ENCODE results near the gene EIF1AX.
"Not testable (repeated sequence)": the region's sequence is repeated elsewhere in the genome, so short reads cannot be mapped to it uniquely, and the experiment has no call there.

The EIF1AX gene

GRCh38 chrX:20177093-20177492, 35.5 kb upstream of the EIF1AX start:
- H3K4me1 ChIP-seq (ENCODE audit: control insufficient read depth, low read length), result no peaks in the 10 kb centered on the region
- TF ChIP-seq EZH2phosphoT487 (IDR thresholded peaks at IDR 0.05; ENCODE audit: borderline replicate concordance, low read length) (no peak), CTCF (IDR thresholded peaks at IDR 0.05; ENCODE audit: low read depth, low read length, poor library complexity, severe bottlenecking) (no peak)
- no peaks in the 10 kb centered on the region for H3K27me3 ChIP-seq (ENCODE audit: control insufficient read depth, low read length)
- H3K4me3 ChIP-seq (ENCODE audit: low read length), result no peak overlapping the region
- H3K4me2 ChIP-seq (ENCODE audit: low read length), result no peak overlapping the region
- no peaks in the 10 kb centered on the region for H3K79me2 ChIP-seq (ENCODE audit: control insufficient read depth, low read length)
- H3K9me3 ChIP-seq (ENCODE audit: control insufficient read depth, insufficient read depth, low read length), result no peaks in the 10 kb centered on the region
- no peak overlapping the region for H3K27ac ChIP-seq (ENCODE audit: low read depth, low read length)
- peaks cover 19% of the 10 kb centered on the region for H3K36me3 ChIP-seq (ENCODE audit: control insufficient read depth, low read length)
- H4K20me1 ChIP-seq (ENCODE audit: control insufficient read depth, insufficient read depth, low read depth, low read length), result no peaks in the 10 kb centered on the region
- H3F3A ChIP-seq (ENCODE audit: control insufficient read depth, insufficient read depth), result no peaks in the 10 kb centered on the region
- H3K9me2 ChIP-seq (replicated peaks; ENCODE audit: control insufficient read depth, low read length), result no peaks in the 10 kb centered on the region

GRCh38 chrX:20173856-20174255, 32.2 kb upstream of the EIF1AX start:
- Histone ChIP-seq H3K27me3 (ENCODE audit: control insufficient read depth, low read length) (no peaks in the 10 kb centered on the region), H3F3A (ENCODE audit: control insufficient read depth, insufficient read depth) (no peaks in the 10 kb centered on the region), H3K4me1 (ENCODE audit: control insufficient read depth, low read length) (no peaks in the 10 kb centered on the region), H3K36me3 (ENCODE audit: control insufficient read depth, low read length) (peaks cover 24% of the 10 kb centered on the region), H3K9me3 (ENCODE audit: control insufficient read depth, insufficient read depth, low read length) (no peaks in the 10 kb centered on the region), H3K9me2 (replicated peaks; ENCODE audit: control insufficient read depth, low read length) (no peaks in the 10 kb centered on the region), H3K4me3 (ENCODE audit: low read length) (no peak overlapping the region), H4K20me1 (ENCODE audit: control insufficient read depth, insufficient read depth, low read depth, low read length) (no peaks in the 10 kb centered on the region), H3K4me2 (ENCODE audit: low read length) (no peak overlapping the region), H3K79me2 (ENCODE audit: control insufficient read depth, low read length) (no peaks in the 10 kb centered on the region), H3K27ac (ENCODE audit: low read depth, low read length) (no peak overlapping the region)
- TF ChIP-seq CTCF (IDR thresholded peaks at IDR 0.05; ENCODE audit: low read depth, low read length, poor library complexity, severe bottlenecking) (no peak), EZH2phosphoT487 (IDR thresholded peaks at IDR 0.05; ENCODE audit: borderline replicate concordance, low read length) (no peak)

GRCh38 chrX:20173313-20173712, 31.7 kb upstream of the EIF1AX start:
- no peaks in the 10 kb centered on the region for H4K20me1 ChIP-seq (ENCODE audit: control insufficient read depth, insufficient read depth, low read depth, low read length)
- peaks cover 24% of the 10 kb centered on the region for H3K36me3 ChIP-seq (ENCODE audit: control insufficient read depth, low read length)
- H3K79me2 ChIP-seq (ENCODE audit: control insufficient read depth, low read length), result no peaks in the 10 kb centered on the region
- no peaks in the 10 kb centered on the region for H3K9me2 ChIP-seq (replicated peaks; ENCODE audit: control insufficient read depth, low read length)
- H3K4me1 ChIP-seq (ENCODE audit: control insufficient read depth, low read length), result no peaks in the 10 kb centered on the region
- H3K27ac ChIP-seq (ENCODE audit: low read depth, low read length), result no peak overlapping the region
- H3K4me2 ChIP-seq (ENCODE audit: low read length), result no peak overlapping the region
- no peaks in the 10 kb centered on the region for H3K9me3 ChIP-seq (ENCODE audit: control insufficient read depth, insufficient read depth, low read length)
- H3F3A ChIP-seq (ENCODE audit: control insufficient read depth, insufficient read depth), result no peaks in the 10 kb centered on the region
- H3K27me3 ChIP-seq (ENCODE audit: control insufficient read depth, low read length), result no peaks in the 10 kb centered on the region
- TF ChIP-seq EZH2phosphoT487 (IDR thresholded peaks at IDR 0.05; ENCODE audit: borderline replicate concordance, low read length) (no peak), CTCF (IDR thresholded peaks at IDR 0.05; ENCODE audit: low read depth, low read length, poor library complexity, severe bottlenecking) (no peak)
- H3K4me3 ChIP-seq (ENCODE audit: low read length), result no peak overlapping the region

- H3K27me3 ChIP-seq (ENCODE audit: control insufficient read depth, low read length), result no peaks in the 10 kb centered on the region
- no peaks in the 10 kb centered on the region for H3K4me1 ChIP-seq (ENCODE audit: control insufficient read depth, low read length)
- H3K79me2 ChIP-seq (ENCODE audit: control insufficient read depth, low read length), result no peaks in the 10 kb centered on the region
- H3K36me3 ChIP-seq (ENCODE audit: control insufficient read depth, low read length), result peaks cover 22% of the 10 kb centered on the region
- no peak overlapping the region for H3K4me2 ChIP-seq (ENCODE audit: low read length)
- H3K4me3 ChIP-seq (ENCODE audit: low read length), result no peak overlapping the region
- H3K9me3 ChIP-seq (ENCODE audit: control insufficient read depth, insufficient read depth, low read length), result no peaks in the 10 kb centered on the region
- no peak overlapping the region for H3K27ac ChIP-seq (ENCODE audit: low read depth, low read length)
- TF ChIP-seq EZH2phosphoT487 (IDR thresholded peaks at IDR 0.05; ENCODE audit: borderline replicate concordance, low read length) (no peak), CTCF (IDR thresholded peaks at IDR 0.05; ENCODE audit: low read depth, low read length, poor library complexity, severe bottlenecking) (no peak)
- H3F3A ChIP-seq (ENCODE audit: control insufficient read depth, insufficient read depth), result no peaks in the 10 kb centered on the region
- H3K9me2 ChIP-seq (replicated peaks; ENCODE audit: control insufficient read depth, low read length), result no peaks in the 10 kb centered on the region
- H4K20me1 ChIP-seq (ENCODE audit: control insufficient read depth, insufficient read depth, low read depth, low read length), result no peaks in the 10 kb centered on the region
Measured at GRCh38 chrX:20171887-20172286, 30.2 kb upstream of the EIF1AX start.

GRCh38 chrX:20162516-20162915, 20.9 kb upstream of the EIF1AX start:
- H4K20me1 ChIP-seq (ENCODE audit: control insufficient read depth, insufficient read depth, low read depth, low read length); H3K9me2 ChIP-seq (replicated peaks; ENCODE audit: control insufficient read depth, low read length); H3K9me3 ChIP-seq (ENCODE audit: control insufficient read depth, insufficient read depth, low read length); H3K4me3 ChIP-seq (ENCODE audit: low read length); H3K36me3 ChIP-seq (ENCODE audit: control insufficient read depth, low read length); H3F3A ChIP-seq (ENCODE audit: control insufficient read depth, insufficient read depth); H3K79me2 ChIP-seq (ENCODE audit: control insufficient read depth, low read length); H3K4me1 ChIP-seq (ENCODE audit: control insufficient read depth, low read length); H3K4me2 ChIP-seq (ENCODE audit: low read length); H3K27ac ChIP-seq (ENCODE audit: low read depth, low read length); H3K27me3 ChIP-seq (ENCODE audit: control insufficient read depth, low read length): not testable (repeated sequence)
